GM23248 (cell line): ENCODE results near the gene RITA1. TPM values are rescaled to one million over a fixed set of nuclear protein-coding genes. Genes with fewer than 3 reads are reported as not detected.

ENCODE experiments used
- DNase-seq: peaks from one replicate; pipeline ENCODE4 v3.0.0-alpha.2; 2015
- H2AFZ ChIP-seq: fragments of 200-600 bp; sonication (generic); 2 replicates; pipeline ENCODE4 v1.6.1; 2016; ENCODE audit warnings: antibody characterized with exemption
- H3F3A ChIP-seq: fragments of 200-600 bp; sonication (generic); 2 replicates; pipeline ENCODE4 v1.6.1; 2016; ENCODE audit warnings: mild to moderate bottlenecking, antibody characterized with exemption, mixed run types; ENCODE audit not compliant: insufficient read depth
- H3K27ac ChIP-seq: fragments of 200-600 bp; sonication (generic); 2 replicates; pipeline ENCODE4 v1.5.1; 2016; ENCODE audit warnings: mild to moderate bottlenecking
- H3K27me3 ChIP-seq: fragments of 200-600 bp; sonication (generic); replicated peaks from 2 replicates; pipeline ENCODE4 v1.6.1; 2016; ENCODE audit warnings: mild to moderate bottlenecking; ENCODE audit not compliant: insufficient read depth
- H3K36me3 ChIP-seq: fragments of 200-600 bp; sonication (generic); 2 replicates; pipeline ENCODE4 v1.6.1; 2016; ENCODE audit warnings: low read depth, mild to moderate bottlenecking
- H3K4me1 ChIP-seq: fragments of 200-600 bp; sonication (generic); 2 replicates; pipeline ENCODE4 v1.6.1; 2016; ENCODE audit warnings: mild to moderate bottlenecking; ENCODE audit not compliant: insufficient read depth
- H3K4me2 ChIP-seq: fragments of 200-600 bp; sonication (generic); one replicate; pipeline ENCODE4 v1.6.1; 2016; ENCODE audit warnings: mild to moderate bottlenecking; ENCODE audit not compliant: unreplicated experiment
- H3K4me3 ChIP-seq: fragments of 200-600 bp; sonication (generic); 2 replicates; pipeline ENCODE4 v1.5.1; 2016; ENCODE audit warnings: mild to moderate bottlenecking
- H3K79me2 ChIP-seq: fragments of 200-600 bp; sonication (generic); 2 replicates; pipeline ENCODE4 v1.6.1; 2016; ENCODE audit warnings: mild to moderate bottlenecking; ENCODE audit not compliant: insufficient read depth
- H3K9ac ChIP-seq: fragments of 200-600 bp; sonication (generic); 2 replicates; pipeline ENCODE4 v1.6.1; 2016; ENCODE audit warnings: mild to moderate bottlenecking
- H3K9me2 ChIP-seq: fragments of 200-600 bp; sonication (generic); 2 replicates; pipeline ENCODE4 v1.6.1; 2016; ENCODE audit warnings: mixed run types, mild to moderate bottlenecking, moderate library complexity; ENCODE audit not compliant: insufficient read depth
- H3K9me3 ChIP-seq: fragments of 200-600 bp; sonication (generic); one replicate; pipeline ENCODE4 v1.6.1; 2017; ENCODE audit warnings: low read depth
- H4K20me1 ChIP-seq: fragments of 200-600 bp; sonication (generic); 2 replicates; pipeline ENCODE4 v1.6.0; 2016; ENCODE audit not compliant: insufficient read depth
- EZH2 ChIP-seq: fragments of 200-600 bp; sonication (generic); IDR thresholded peaks from 2 replicates; pipeline ENCODE4 v1.6.1; 2018; ENCODE audit warnings: antibody characterized with exemption, mild to moderate bottlenecking; ENCODE audit not compliant: insufficient read depth, poor library complexity, severe bottlenecking
- EZH2phosphoT487 ChIP-seq: fragments of 200-600 bp; sonication (generic); IDR thresholded peaks from 2 replicates; pipeline ENCODE4 v1.6.1; 2018; ENCODE audit warnings: antibody characterized with exemption, moderate library complexity, mild to moderate bottlenecking, low read depth; ENCODE audit not compliant: insufficient read depth
- WGBS, 2 experiments: methylation state at CpG; one replicate each; pipeline ENCODE4 v1.1.6; 2015 to 2017; ENCODE audit warnings: low lambda C conversion rate in 2 of 2, low coverage in 1 of 2; ENCODE audit errors: missing lambda C conversion rate in 2 of 2; 5-methylcytosine and 5-hydroxymethylcytosine counted together
- in situ Hi-C: fragments of 300-500 bp; cut with MboI; formaldehyde crosslinking; loops from 2 replicates; pipeline ENCODE4 v1.15.0; 2020
- polyA plus RNA-seq: library from polyadenylated mRNA; unstranded; fragments of >200 nt; fragmentation: Nextera tagmentation; extraction: Ambion mirVana; gene quantifications from 2 replicates; pipeline ENCODE4 v1.2.1, GENCODE V29; 2016
- total RNA-seq: library from RNA; depleted of rRNA; stranded (reverse); fragments of >200 nt; shearing (Covaris generic); gene quantifications from 2 replicates; pipeline ENCODE4 v1.2.3, GENCODE V29; 2014

The RITA1 gene
- total and polyA plus RNA-seq, 2 experiments from 2014 or later, result 15.6 to 19.2 TPM

GRCh38 chr12:113142173-113142885 is 43.2 kb upstream of the RITA1 start:
- DNase-seq, result no peak
- Histone ChIP-seq H3K9me3 (no peaks in the 10 kb centered on the region), H4K20me1 (no peaks in the 10 kb centered on the region), H3K4me2 (no peak overlapping the region), H3K79me2 (no peaks in the 10 kb centered on the region), H3K27me3 (peaks cover 9% of the 10 kb centered on the region; the same call in 1 of the 2 replicates), H3F3A (no peaks in the 10 kb centered on the region), H3K9ac (no peak overlapping the region), H3K36me3 (no peaks in the 10 kb centered on the region), H3K27ac (no peak overlapping the region), H2AFZ (no peak overlapping the region), H3K9me2 (no peaks in the 10 kb centered on the region), H3K4me1 (no peaks in the 10 kb centered on the region), H3K4me3 (no peak overlapping the region)
- 59 to 60% methylated on average over 15 to 17 of the region's 17 CpGs for WGBS, 2 experiments
- in situ Hi-C loops, result loop anchor here (10.0 kb wide), 1 partner anchor 98 kb away; no protein-coding TSS in a partner anchor
- no peak for TF ChIP-seq EZH2
- no peak for TF ChIP-seq EZH2phosphoT487

- in situ Hi-C loops, result loop anchor here (10.0 kb wide), 1 partner anchor 98 kb away; no protein-coding TSS in a partner anchor
- Histone ChIP-seq H2AFZ (no peak overlapping the region), H3K36me3 (no peaks in the 10 kb centered on the region), H3K9me2 (no peaks in the 10 kb centered on the region), H3F3A (no peaks in the 10 kb centered on the region), H3K4me2 (no peak overlapping the region), H3K79me2 (no peaks in the 10 kb centered on the region), H3K27ac (no peak overlapping the region), H4K20me1 (no peaks in the 10 kb centered on the region), H3K4me3 (no peak overlapping the region), H3K9me3 (no peaks in the 10 kb centered on the region), H3K4me1 (no peaks in the 10 kb centered on the region), H3K27me3 (peaks cover 7% of the 10 kb centered on the region; the same call in 1 of the 2 replicates), H3K9ac (no peak overlapping the region)
- WGBS, 2 experiments, result 39 to 52% methylated on average over 5 of the region's 5 CpGs
- TF ChIP-seq EZH2phosphoT487 (no peak), EZH2 (no peak)
- no peak for DNase-seq
Measured at GRCh38 chr12:113142886-113143332, 42.6 kb upstream of the RITA1 start.

- Histone ChIP-seq H3K4me3 (no peak overlapping the region), H3F3A (no peaks in the 10 kb centered on the region), H3K9me2 (no peaks in the 10 kb centered on the region), H3K36me3 (no peaks in the 10 kb centered on the region), H3K9me3 (no peaks in the 10 kb centered on the region), H3K4me1 (no peaks in the 10 kb centered on the region), H3K27ac (no peak overlapping the region), H4K20me1 (no peaks in the 10 kb centered on the region), H3K79me2 (no peaks in the 10 kb centered on the region), H3K27me3 (peaks cover 9% of the 10 kb centered on the region), H3K4me2 (no peak overlapping the region), H2AFZ (no peak overlapping the region), H3K9ac (no peak overlapping the region)
- no peak for DNase-seq
- TF ChIP-seq EZH2, result no peak
- no peak for TF ChIP-seq EZH2phosphoT487
- 62 to 78% methylated on average over 8 of the region's 8 CpGs for WGBS, 2 experiments
- in situ Hi-C loops, result loop anchor here (10.0 kb wide), 1 partner anchor 99 kb away; no protein-coding TSS in a partner anchor
Measured at GRCh38 chr12:113143959-113144358, 41.6 kb upstream of the RITA1 start.

GRCh38 chr12:113144806-113145205 is 40.7 kb upstream of the RITA1 start:
- no peak overlapping the region for H3K9ac ChIP-seq
- no peaks in the 10 kb centered on the region for H3K4me1 ChIP-seq
- H4K20me1 ChIP-seq, result no peaks in the 10 kb centered on the region
- H2AFZ ChIP-seq, result no peak overlapping the region
- no peak overlapping the region for H3K4me3 ChIP-seq
- no peak overlapping the region for H3K27ac ChIP-seq
- DNase-seq, result no peak
- TF ChIP-seq EZH2, result no peak
- no peak for TF ChIP-seq EZH2phosphoT487
- H3K79me2 ChIP-seq, result no peaks in the 10 kb centered on the region
- no peak overlapping the region for H3K4me2 ChIP-seq
- no peaks in the 10 kb centered on the region for H3F3A ChIP-seq
- H3K9me2 ChIP-seq, result no peaks in the 10 kb centered on the region
- no peaks in the 10 kb centered on the region for H3K9me3 ChIP-seq
- peaks cover 9% of the 10 kb centered on the region for H3K27me3 ChIP-seq
- no peaks in the 10 kb centered on the region for H3K36me3 ChIP-seq
- in situ Hi-C loops, result loop anchor here (10.0 kb wide), 1 partner anchor 100 kb away; no protein-coding TSS in a partner anchor
- WGBS, 2 experiments, result 26 to 34% methylated on average over 5 of the region's 5 CpGs
